ENCODE results near the gene GHR.

DNA sequence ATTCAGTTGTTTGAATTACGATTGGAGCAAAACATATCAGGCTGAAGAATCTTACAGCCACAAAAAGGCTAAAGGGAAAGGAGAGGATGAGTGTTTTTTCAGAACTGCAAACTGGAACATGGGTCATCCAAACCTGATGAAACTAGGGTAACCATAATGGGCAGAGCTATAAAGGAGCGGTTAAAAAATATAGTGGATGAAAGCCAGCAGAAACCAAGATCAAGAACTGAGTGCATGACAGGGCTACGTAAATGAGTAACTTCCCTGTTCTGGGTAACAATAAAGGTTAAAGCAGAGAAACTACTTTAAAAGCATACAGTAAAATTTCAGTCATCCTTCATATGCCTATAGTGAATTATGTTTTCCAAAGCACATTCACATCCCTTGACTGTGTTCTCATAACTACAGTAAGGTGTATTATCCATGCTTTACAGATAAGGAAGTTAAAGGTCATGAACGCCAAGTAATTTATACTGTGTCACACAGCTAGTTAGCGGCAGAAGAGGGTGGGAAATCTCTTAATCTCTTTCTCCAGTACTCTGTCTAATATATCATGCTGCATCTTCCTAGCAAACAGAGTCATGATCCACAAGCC lies 48.5 kb upstream of the GHR start:
- TF ChIP-seq, protein P1, sequence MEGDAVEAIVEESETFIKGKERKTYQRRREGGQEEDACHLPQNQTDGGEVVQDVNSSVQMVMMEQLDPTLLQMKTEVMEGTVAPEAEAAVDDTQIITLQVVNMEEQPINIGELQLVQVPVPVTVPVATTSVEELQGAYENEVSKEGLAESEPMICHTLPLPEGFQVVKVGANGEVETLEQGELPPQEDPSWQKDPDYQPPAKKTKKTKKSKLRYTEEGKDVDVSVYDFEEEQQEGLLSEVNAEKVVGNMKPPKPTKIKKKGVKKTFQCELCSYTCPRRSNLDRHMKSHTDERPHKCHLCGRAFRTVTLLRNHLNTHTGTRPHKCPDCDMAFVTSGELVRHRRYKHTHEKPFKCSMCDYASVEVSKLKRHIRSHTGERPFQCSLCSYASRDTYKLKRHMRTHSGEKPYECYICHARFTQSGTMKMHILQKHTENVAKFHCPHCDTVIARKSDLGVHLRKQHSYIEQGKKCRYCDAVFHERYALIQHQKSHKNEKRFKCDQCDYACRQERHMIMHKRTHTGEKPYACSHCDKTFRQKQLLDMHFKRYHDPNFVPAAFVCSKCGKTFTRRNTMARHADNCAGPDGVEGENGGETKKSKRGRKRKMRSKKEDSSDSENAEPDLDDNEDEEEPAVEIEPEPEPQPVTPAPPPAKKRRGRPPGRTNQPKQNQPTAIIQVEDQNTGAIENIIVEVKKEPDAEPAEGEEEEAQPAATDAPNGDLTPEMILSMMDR (IDR thresholded peaks at IDR 0.05) = no peak
- TF ChIP-seq POLR2A (IDR thresholded peaks at IDR 0.05) = no peak
